ENCODE measurements around the gene THEMIS. TPM values are rescaled to one million over a fixed set of nuclear protein-coding genes. Genes with fewer than 3 reads are reported as not detected.

The THEMIS gene
- total RNA-seq, 1 experiment from 2014 or later, result not detected

DNA sequence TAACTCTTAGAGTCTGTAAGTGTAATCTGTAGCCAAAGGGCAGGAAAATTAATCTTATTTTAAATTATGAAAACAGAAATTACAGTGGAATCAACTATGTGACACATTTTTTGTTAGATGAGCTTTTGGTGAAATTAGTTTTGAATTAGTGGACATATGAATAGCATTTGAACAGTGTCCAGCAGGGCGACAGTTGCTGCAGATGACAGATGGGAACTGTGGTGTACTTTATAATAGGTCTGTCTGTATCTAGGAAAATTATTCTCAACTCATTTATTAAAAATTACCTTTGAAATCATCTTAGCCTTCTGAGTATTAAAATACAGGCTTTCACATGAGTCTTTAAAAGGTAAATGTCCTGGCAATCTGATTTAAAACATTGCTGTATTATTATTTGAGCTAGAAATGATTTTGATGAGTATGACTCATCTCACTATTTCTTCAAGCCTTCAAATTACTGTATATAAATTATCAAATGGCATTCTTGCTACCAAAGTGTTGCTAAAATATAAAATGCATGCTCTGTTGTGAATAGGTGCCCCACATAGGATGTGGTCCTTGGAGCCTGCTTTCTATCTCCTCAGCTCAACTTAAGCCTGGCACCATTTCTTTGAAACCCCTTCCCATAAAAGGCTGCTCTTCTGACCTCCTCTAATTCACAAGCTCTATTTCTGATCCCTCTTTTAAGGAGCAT, 173.5 kb downstream of the THEMIS start:
- Histone ChIP-seq H3K27me3 (replicated peaks; ENCODE audit: insufficient read depth, low read depth, low read length, poor library complexity) (no peaks in the 10 kb centered on the region), H3K36me3 (ENCODE audit: insufficient read depth, low read length, poor library complexity, severe bottlenecking) (no peaks in the 10 kb centered on the region), H3K4me3 (ENCODE audit: low read depth, low read length, poor library complexity, severe bottlenecking) (no peak overlapping the region), H3K4me1 (ENCODE audit: insufficient read depth, low read length, poor library complexity, severe bottlenecking) (no peaks in the 10 kb centered on the region), H3K27ac (ENCODE audit: low read depth, low read length, poor library complexity, severe bottlenecking) (no peak overlapping the region), H3K9me3 (ENCODE audit: low read depth, low read length, poor library complexity, severe bottlenecking) (no peaks in the 10 kb centered on the region)
- ChIA-PET POLR2A (ENCODE audit: low non-redundant PET) (no interaction called here), CTCF (no interaction called here)
- intact Hi-C loops (cut with micrococcal nuclease; ENCODE audit: unreplicated experiment), result no loop called here
- DNase-seq (ENCODE audit: low spot score), result no peak
- no peak for TF ChIP-seq EZH2 (IDR thresholded peaks at IDR 0.05; ENCODE audit: borderline replicate concordance, low read depth, low read length, poor library complexity, severe bottlenecking)
- TF ChIP-seq, protein P1, sequence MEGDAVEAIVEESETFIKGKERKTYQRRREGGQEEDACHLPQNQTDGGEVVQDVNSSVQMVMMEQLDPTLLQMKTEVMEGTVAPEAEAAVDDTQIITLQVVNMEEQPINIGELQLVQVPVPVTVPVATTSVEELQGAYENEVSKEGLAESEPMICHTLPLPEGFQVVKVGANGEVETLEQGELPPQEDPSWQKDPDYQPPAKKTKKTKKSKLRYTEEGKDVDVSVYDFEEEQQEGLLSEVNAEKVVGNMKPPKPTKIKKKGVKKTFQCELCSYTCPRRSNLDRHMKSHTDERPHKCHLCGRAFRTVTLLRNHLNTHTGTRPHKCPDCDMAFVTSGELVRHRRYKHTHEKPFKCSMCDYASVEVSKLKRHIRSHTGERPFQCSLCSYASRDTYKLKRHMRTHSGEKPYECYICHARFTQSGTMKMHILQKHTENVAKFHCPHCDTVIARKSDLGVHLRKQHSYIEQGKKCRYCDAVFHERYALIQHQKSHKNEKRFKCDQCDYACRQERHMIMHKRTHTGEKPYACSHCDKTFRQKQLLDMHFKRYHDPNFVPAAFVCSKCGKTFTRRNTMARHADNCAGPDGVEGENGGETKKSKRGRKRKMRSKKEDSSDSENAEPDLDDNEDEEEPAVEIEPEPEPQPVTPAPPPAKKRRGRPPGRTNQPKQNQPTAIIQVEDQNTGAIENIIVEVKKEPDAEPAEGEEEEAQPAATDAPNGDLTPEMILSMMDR (conservative IDR thresholded peaks at IDR 0.05; ENCODE audit: low read depth, low read length), result no peak
- BruUV-seq (replicated peaks), result no TSS peak

DNA sequence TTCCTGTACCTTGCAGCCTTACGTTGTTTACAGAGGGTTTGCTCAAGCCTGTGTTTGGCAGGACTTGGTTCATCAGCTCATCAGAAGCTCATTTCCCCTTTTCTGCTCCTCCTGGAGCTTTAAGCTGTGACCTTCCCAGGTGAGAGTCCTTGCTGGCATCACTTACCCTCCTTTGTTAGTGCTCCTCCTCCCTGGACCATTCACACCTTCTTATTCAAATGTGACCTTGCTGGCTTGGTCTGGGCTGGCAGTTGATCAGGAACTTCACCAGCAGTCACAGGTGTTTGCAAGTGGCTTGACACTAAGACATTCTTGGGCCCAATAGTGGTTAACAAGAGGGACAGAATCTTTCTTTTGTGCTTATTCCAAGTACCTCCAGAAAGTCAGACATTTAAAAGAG, 175.0 kb downstream of the THEMIS start:
- H3K36me3 ChIP-seq (ENCODE audit: insufficient read depth, low read length, poor library complexity, severe bottlenecking), result no peaks in the 10 kb centered on the region
- H3K27me3 ChIP-seq (replicated peaks; ENCODE audit: insufficient read depth, low read depth, low read length, poor library complexity), result no peaks in the 10 kb centered on the region
- no peak overlapping the region for H3K4me3 ChIP-seq (ENCODE audit: low read depth, low read length, poor library complexity, severe bottlenecking)
- POLR2A ChIA-PET (ENCODE audit: low non-redundant PET), result no interaction called here
- TF ChIP-seq, protein P1 (conservative IDR thresholded peaks at IDR 0.05; ENCODE audit: low read depth, low read length), result no peak
- TF ChIP-seq EZH2 (IDR thresholded peaks at IDR 0.05; ENCODE audit: borderline replicate concordance, low read depth, low read length, poor library complexity, severe bottlenecking), result no peak
- no peak for DNase-seq (ENCODE audit: low spot score)
- no TSS peak for BruUV-seq (replicated peaks)
- no peaks in the 10 kb centered on the region for H3K9me3 ChIP-seq (ENCODE audit: low read depth, low read length, poor library complexity, severe bottlenecking)
- intact Hi-C loops (cut with micrococcal nuclease; ENCODE audit: unreplicated experiment), result no loop called here
- no peaks in the 10 kb centered on the region for H3K4me1 ChIP-seq (ENCODE audit: insufficient read depth, low read length, poor library complexity, severe bottlenecking)
- CTCF ChIA-PET, result no interaction called here
- no peak overlapping the region for H3K27ac ChIP-seq (ENCODE audit: low read depth, low read length, poor library complexity, severe bottlenecking)

DNA sequence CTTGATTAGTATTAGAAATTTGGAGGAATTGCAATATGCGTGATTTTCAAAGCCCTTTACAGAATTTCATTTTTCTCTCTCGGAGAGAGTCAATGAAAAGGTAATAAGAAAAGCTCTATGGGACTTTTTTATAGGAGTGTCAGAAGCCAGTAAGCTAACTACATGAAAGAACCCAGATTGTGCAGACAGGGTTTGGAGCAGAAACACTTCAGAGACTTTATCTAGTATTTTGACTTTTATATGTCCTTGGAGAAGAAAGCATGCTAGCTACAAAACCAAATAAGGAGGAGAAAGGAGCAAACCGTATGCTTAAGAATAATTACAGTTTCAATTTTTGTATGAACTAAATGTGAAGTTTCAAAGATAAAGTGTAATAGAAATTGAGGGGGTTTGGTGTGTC, 182.2 kb downstream of the THEMIS start:
- H3K27ac ChIP-seq (ENCODE audit: low read depth, low read length, poor library complexity, severe bottlenecking), result no peak overlapping the region
- H3K36me3 ChIP-seq (ENCODE audit: insufficient read depth, low read length, poor library complexity, severe bottlenecking), result no peaks in the 10 kb centered on the region
- H3K9me3 ChIP-seq (ENCODE audit: low read depth, low read length, poor library complexity, severe bottlenecking), result no peaks in the 10 kb centered on the region
- ChIA-PET POLR2A (ENCODE audit: low non-redundant PET) (no interaction called here), CTCF (no interaction called here)
- H3K4me1 ChIP-seq (ENCODE audit: insufficient read depth, low read length, poor library complexity, severe bottlenecking), result no peaks in the 10 kb centered on the region
- intact Hi-C loops (cut with micrococcal nuclease; ENCODE audit: unreplicated experiment), result no loop called here
- no peak overlapping the region for H3K4me3 ChIP-seq (ENCODE audit: low read depth, low read length, poor library complexity, severe bottlenecking)
- DNase-seq (ENCODE audit: low spot score), result no peak
- no peaks in the 10 kb centered on the region for H3K27me3 ChIP-seq (replicated peaks; ENCODE audit: insufficient read depth, low read depth, low read length, poor library complexity)
- BruUV-seq (replicated peaks), result no TSS peak
- TF ChIP-seq EZH2 (IDR thresholded peaks at IDR 0.05; ENCODE audit: borderline replicate concordance, low read depth, low read length, poor library complexity, severe bottlenecking), result no peak
- TF ChIP-seq, protein P1 (conservative IDR thresholded peaks at IDR 0.05; ENCODE audit: low read depth, low read length), result no peak

All from A673 (cell line).